HepG2 (cell line): ENCODE results near the gene UBXN6.

Source experiments
- POGZ ChIP-seq: sonication (generic); formaldehyde crosslinking; IDR thresholded peaks from 2 replicates; pipeline ENCODE4 v1.4.0; 2020; ENCODE audit warnings: mild to moderate bottlenecking, missing genetic modification reagents
- TF ChIP-seq, protein P1 (sequence below): sonication (generic); formaldehyde crosslinking; IDR thresholded peaks from 2 replicates; pipeline ENCODE4 v1.8.1; 2023; ENCODE audit warnings: mild to moderate bottlenecking, missing genetic modification reagents
- TF ChIP-seq, protein P2 (sequence below), 2 experiments: fragments of 450-650 bp in 1 of 2; sonication (generic) in 1 of 2; formaldehyde crosslinking; IDR thresholded peaks; 2 replicates each; pipeline versions ENCODE4 v1.5.0 to v1.8.0; 2020 to 2022; ENCODE audit warnings: mild to moderate bottlenecking in 1 of 2, missing genetic modification reagents in 1 of 2
- TF ChIP-seq, protein P3 (sequence below): sonication (generic); formaldehyde crosslinking; IDR thresholded peaks from 2 replicates; pipeline ENCODE4 v1.4.0; 2020; ENCODE audit warnings: mild to moderate bottlenecking, missing genetic modification reagents, borderline replicate concordance

DNA sequence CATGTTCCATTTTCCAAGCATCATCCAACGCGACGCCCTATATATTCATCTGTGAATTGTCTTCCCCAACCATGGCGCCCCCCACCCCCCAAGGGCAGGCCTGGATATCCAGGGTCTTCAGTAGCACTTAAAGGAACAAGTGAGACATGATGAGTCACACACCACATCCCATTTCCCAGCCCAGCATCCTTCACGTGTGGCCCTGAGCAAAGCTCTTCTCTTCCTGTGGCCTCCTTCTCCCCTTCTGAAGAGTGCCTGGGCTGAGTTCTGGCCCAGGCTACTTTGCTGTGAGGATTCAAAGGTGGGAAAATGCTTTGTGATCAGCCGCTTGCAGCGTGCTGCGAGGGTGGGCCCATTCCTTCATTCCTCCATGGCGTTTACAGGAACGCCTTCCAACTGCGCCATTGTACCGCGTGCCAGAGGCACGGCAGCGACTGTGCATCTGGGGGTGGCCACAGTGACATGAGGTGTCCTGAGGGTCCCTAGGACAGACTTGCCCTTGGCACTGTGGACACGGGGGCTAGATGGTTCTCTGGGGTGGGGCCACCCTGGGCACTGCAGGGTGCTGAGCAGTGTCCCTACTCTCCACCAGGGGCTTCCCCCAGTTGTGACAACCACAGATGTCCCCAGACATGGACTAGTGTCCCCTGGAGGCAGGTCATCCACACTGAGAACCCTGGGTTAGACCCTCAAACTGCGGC is 49.0 kb upstream of the UBXN6 start:
- TF ChIP-seq, protein P1, sequence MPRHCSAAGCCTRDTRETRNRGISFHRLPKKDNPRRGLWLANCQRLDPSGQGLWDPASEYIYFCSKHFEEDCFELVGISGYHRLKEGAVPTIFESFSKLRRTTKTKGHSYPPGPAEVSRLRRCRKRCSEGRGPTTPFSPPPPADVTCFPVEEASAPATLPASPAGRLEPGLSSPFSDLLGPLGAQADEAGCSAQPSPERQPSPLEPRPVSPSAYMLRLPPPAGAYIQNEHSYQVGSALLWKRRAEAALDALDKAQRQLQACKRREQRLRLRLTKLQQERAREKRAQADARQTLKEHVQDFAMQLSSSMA (CRISPR knock-in tag) = no peak
- TF ChIP-seq POGZ = no peak
- TF ChIP-seq, protein P2, sequence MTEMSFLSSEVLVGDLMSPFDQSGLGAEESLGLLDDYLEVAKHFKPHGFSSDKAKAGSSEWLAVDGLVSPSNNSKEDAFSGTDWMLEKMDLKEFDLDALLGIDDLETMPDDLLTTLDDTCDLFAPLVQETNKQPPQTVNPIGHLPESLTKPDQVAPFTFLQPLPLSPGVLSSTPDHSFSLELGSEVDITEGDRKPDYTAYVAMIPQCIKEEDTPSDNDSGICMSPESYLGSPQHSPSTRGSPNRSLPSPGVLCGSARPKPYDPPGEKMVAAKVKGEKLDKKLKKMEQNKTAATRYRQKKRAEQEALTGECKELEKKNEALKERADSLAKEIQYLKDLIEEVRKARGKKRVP (CRISPR knock-in tag; IDR thresholded peaks at IDR 0.05) = no peak
- TF ChIP-seq, protein P3, sequence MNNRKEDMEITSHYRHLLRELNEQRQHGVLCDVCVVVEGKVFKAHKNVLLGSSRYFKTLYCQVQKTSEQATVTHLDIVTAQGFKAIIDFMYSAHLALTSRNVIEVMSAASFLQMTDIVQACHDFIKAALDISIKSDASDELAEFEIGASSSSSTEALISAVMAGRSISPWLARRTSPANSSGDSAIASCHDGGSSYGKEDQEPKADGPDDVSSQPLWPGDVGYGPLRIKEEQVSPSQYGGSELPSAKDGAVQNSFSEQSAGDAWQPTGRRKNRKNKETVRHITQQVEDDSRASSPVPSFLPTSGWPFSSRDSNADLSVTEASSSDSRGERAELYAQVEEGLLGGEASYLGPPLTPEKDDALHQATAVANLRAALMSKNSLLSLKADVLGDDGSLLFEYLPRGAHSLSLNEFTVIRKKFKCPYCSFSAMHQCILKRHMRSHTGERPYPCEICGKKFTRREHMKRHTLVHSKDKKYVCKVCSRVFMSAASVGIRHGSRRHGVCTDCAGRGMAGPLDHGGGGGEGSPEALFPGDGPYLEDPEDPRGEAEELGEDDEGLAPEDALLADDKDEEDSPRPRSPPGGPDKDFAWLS (CRISPR knock-in tag) = no peak
